ENCODE data around the gene HYAL1. TPM values are rescaled to one million over a fixed set of nuclear protein-coding genes. Genes with fewer than 3 reads are reported as not detected.

Gene HYAL1
- total RNA-seq (2022; extraction: Qiagen RNA extraction; ENCODE audit: low read depth) = 0.31 to 0.48 TPM (median 0.38 TPM) in 5 replicates

GRCh38 chr3:50303013-50303815, at the start of gene HYAL1:
Gene HYAL1, minus strand, starts transcription at chr3:50303574. Its CDS starts 618 bp downstream, at chr3:50302956.

GRCh38 chr3:50350527-50351322, 47.4 kb upstream of the HYAL1 start, which contains the start of the genes CYB561D2 and NPRL2:
Gene CYB561D2, plus strand, starts transcription at chr3:50350862. Its CDS starts 572 bp downstream, at chr3:50351434.
Gene NPRL2, minus strand, starts transcription at chr3:50350775. Its CDS starts 123 bp downstream, at chr3:50350652.

GRCh38 chr3:50345586-50346234, 42.3 kb upstream of the HYAL1 start, which contains the start of gene ZMYND10:
Gene ZMYND10, minus strand, starts transcription at chr3:50345732. Its CDS starts 153 bp downstream, at chr3:50345579.

GRCh38 chr3:50340448-50341329, 37.3 kb upstream of the HYAL1 start, which contains the start of gene RASSF1:
Gene RASSF1, minus strand, starts transcription at chr3:50340836. Its CDS starts 31 bp downstream, at chr3:50340805.

GRCh38 chr3:50327943-50328691, 24.7 kb upstream of the HYAL1 start, which contains the start of gene TUSC2:
Gene TUSC2, minus strand, starts transcription at chr3:50328223. Its CDS starts 124 bp downstream, at chr3:50328099.

GRCh38 chr3:50322386-50323091, 19.2 kb upstream of the HYAL1 start, which contains the start of gene HYAL2:
Gene HYAL2, minus strand, starts transcription at chr3:50322745. Its CDS starts 2,256 bp downstream, at chr3:50320489.

GRCh38 chr3:50298836-50299637, 4.3 kb downstream of the HYAL1 start, which contains the start of the genes HYAL3 and NAA80:
Gene HYAL3, minus strand, starts transcription at chr3:50299405. Its CDS starts 3,803 bp downstream, at chr3:50295602.
Gene NAA80, minus strand, starts transcription at chr3:50299405. Its CDS starts 1,942 bp downstream, at chr3:50297463.

GRCh38 chr3:50292159-50293078, 11.0 kb downstream of the HYAL1 start, which contains the start of gene IFRD2:
Gene IFRD2, minus strand, starts transcription at chr3:50292429. Its CDS starts 155 bp downstream, at chr3:50292274.

GRCh38 chr3:50278880-50279224, 24.5 kb downstream of the HYAL1 start, which contains the start of gene LSMEM2:
Gene LSMEM2, plus strand, starts transcription at chr3:50279087. Its CDS starts 27 bp downstream, at chr3:50279114.

GRCh38 chr3:50268703-50269451, 34.5 kb downstream of the HYAL1 start, which contains the start of gene SEMA3B:
Gene SEMA3B, plus strand, starts transcription at chr3:50269147. Its CDS starts 94 bp downstream, at chr3:50269241.

Other genes with a start within 250 kb of the HYAL1 start
- gene RBM5, start 214.7 kb downstream of the HYAL1 start, total RNA-seq (2022; extraction: Qiagen RNA extraction; ENCODE audit: low read depth) = 30.1 to 34.5 TPM (median 32.8 TPM) in 5 replicates
- 7.1 to 10.5 TPM (median 10.0 TPM) in 5 replicates for gene SEMA3F, start 148.2 kb downstream of the HYAL1 start, total RNA-seq (2022; extraction: Qiagen RNA extraction; ENCODE audit: low read depth)
- gene GNAT1, start 112.0 kb downstream of the HYAL1 start, total RNA-seq (2022; extraction: Qiagen RNA extraction; ENCODE audit: low read depth) = 0.02 TPM in 1 of 5 replicates, not detected in the others
- 0.01 to 0.04 TPM in 2 of 5 replicates, not detected in the others for gene SLC38A3, start 98.3 kb downstream of the HYAL1 start, total RNA-seq (2022; extraction: Qiagen RNA extraction; ENCODE audit: low read depth)
- gene GNAI2, start 67.4 kb downstream of the HYAL1 start, total RNA-seq (2022; extraction: Qiagen RNA extraction; ENCODE audit: low read depth) = 33.5 to 45.0 TPM (median 41.8 TPM) in 5 replicates
- 4.8 to 9.3 TPM (median 6.9 TPM) in 5 replicates for gene SEMA3B, start 34.4 kb downstream of the HYAL1 start, total RNA-seq (2022; extraction: Qiagen RNA extraction; ENCODE audit: low read depth)
- gene LSMEM2, start 24.5 kb downstream of the HYAL1 start, total RNA-seq (2022; extraction: Qiagen RNA extraction; ENCODE audit: low read depth) = 0.05 to 0.14 TPM (median 0.13 TPM) in 3 of 5 replicates, not detected in the others
- 73.1 to 96.7 TPM (median 94.7 TPM) in 5 replicates for gene IFRD2, start 11.1 kb downstream of the HYAL1 start, total RNA-seq (2022; extraction: Qiagen RNA extraction; ENCODE audit: low read depth)
- 7.8 to 10.6 TPM (median 9.1 TPM) in 5 replicates for gene HYAL3, start 4.2 kb downstream of the HYAL1 start, total RNA-seq (2022; extraction: Qiagen RNA extraction; ENCODE audit: low read depth)
- gene NAA80, start 4.2 kb downstream of the HYAL1 start, total RNA-seq (2022; extraction: Qiagen RNA extraction; ENCODE audit: low read depth) = 5.1 to 7.7 TPM (median 6.0 TPM) in 5 replicates
- 18.8 to 27.5 TPM (median 23.2 TPM) in 5 replicates for gene HYAL2, start 19.2 kb upstream of the HYAL1 start, total RNA-seq (2022; extraction: Qiagen RNA extraction; ENCODE audit: low read depth)
- gene TUSC2, start 24.6 kb upstream of the HYAL1 start, total RNA-seq (2022; extraction: Qiagen RNA extraction; ENCODE audit: low read depth) = 21.8 to 37.7 TPM (median 36.6 TPM) in 5 replicates
- 16.4 to 20.7 TPM (median 18.7 TPM) in 5 replicates for gene RASSF1, start 37.3 kb upstream of the HYAL1 start, total RNA-seq (2022; extraction: Qiagen RNA extraction; ENCODE audit: low read depth)
- 0.36 to 1.3 TPM (median 0.91 TPM) in 5 replicates for gene ZMYND10, start 42.2 kb upstream of the HYAL1 start, total RNA-seq (2022; extraction: Qiagen RNA extraction; ENCODE audit: low read depth)
- 13.4 to 15.1 TPM (median 13.8 TPM) in 5 replicates for gene NPRL2, start 47.2 kb upstream of the HYAL1 start, total RNA-seq (2022; extraction: Qiagen RNA extraction; ENCODE audit: low read depth)
- gene CYB561D2, start 47.3 kb upstream of the HYAL1 start, total RNA-seq (2022; extraction: Qiagen RNA extraction; ENCODE audit: low read depth) = 14.6 to 22.0 TPM (median 21.1 TPM) in 5 replicates
- 37.1 to 46.1 TPM (median 45.8 TPM) in 5 replicates for gene TMEM115, start 55.9 kb upstream of the HYAL1 start, total RNA-seq (2022; extraction: Qiagen RNA extraction; ENCODE audit: low read depth)
- gene CACNA2D2, start 200.1 kb upstream of the HYAL1 start, total RNA-seq (2022; extraction: Qiagen RNA extraction; ENCODE audit: low read depth) = 0.28 to 0.66 TPM (median 0.52 TPM) in 5 replicates